NCI-H748 (cell line): ENCODE measurements around the gene ESR1.

Source experiments
- DNase-seq: peaks from one replicate; lab custom pipeline; 2025; ENCODE audit not compliant: unreplicated experiment; lab: John Stamatoyannopoulos, UW

The ESR1 gene

GRCh38 chr6:151807513-151808370 is at the start of gene ESR1:
TSS of gene ESR1 (plus strand) at chr6:151807682. CDS start at chr6:151807913, 231 bp downstream.
- DNase-seq, result peak; percentile 42

GRCh38 chr6:151760486-151760885 is 47.0 kb upstream of the ESR1 start:
- DNase-seq, result no peak

- DNase-seq, result no peak
Measured at GRCh38 chr6:151761851-151762250, 45.6 kb upstream of the ESR1 start.

GRCh38 chr6:151762817-151763216 is 44.7 kb upstream of the ESR1 start:
- no peak for DNase-seq

- DNase-seq, result no peak
Measured at GRCh38 chr6:151763303-151763702, 44.2 kb upstream of the ESR1 start.

- DNase-seq, result peak; percentile 21
Measured at GRCh38 chr6:151763938-151764680, 43.4 kb upstream of the ESR1 start.

GRCh38 chr6:151765444-151765886 is 42.0 kb upstream of the ESR1 start:
- DNase-seq, result peak; percentile 58

GRCh38 chr6:151772446-151772845 is 35.0 kb upstream of the ESR1 start:
- no peak for DNase-seq

GRCh38 chr6:151773382-151773781 is 34.1 kb upstream of the ESR1 start:
- no peak for DNase-seq

- no peak for DNase-seq
Measured at GRCh38 chr6:151782560-151782959, 24.9 kb upstream of the ESR1 start.

- no peak for DNase-seq
Measured at GRCh38 chr6:151783692-151784091, 23.8 kb upstream of the ESR1 start.

GRCh38 chr6:151784441-151785214 is 22.9 kb upstream of the ESR1 start:
- DNase-seq, result no peak

GRCh38 chr6:151796842-151797530 is 10.5 kb upstream of the ESR1 start:
- no peak for DNase-seq

GRCh38 chr6:151803743-151804142 is 3.7 kb upstream of the ESR1 start:
- no peak for DNase-seq

- no peak for DNase-seq
Measured at GRCh38 chr6:151804585-151805285, 2.7 kb upstream of the ESR1 start.

- DNase-seq, result no peak
Measured at GRCh38 chr6:151805286-151805840, 2.1 kb upstream of the ESR1 start.

GRCh38 chr6:151806757-151807512 is 547 bp upstream of the ESR1 start:
- no peak for DNase-seq

GRCh38 chr6:151808371-151809241 is 1.1 kb downstream of the ESR1 start:
- peak; percentile 22 for DNase-seq
